Measurements from ENCODE around the gene TAS2R8. TPM values are rescaled to one million over a fixed set of nuclear protein-coding genes. Genes with fewer than 3 reads are reported as not detected.

Gene TAS2R8
- total RNA-seq, 1 experiment from 2014 or later: not detected

DNA sequence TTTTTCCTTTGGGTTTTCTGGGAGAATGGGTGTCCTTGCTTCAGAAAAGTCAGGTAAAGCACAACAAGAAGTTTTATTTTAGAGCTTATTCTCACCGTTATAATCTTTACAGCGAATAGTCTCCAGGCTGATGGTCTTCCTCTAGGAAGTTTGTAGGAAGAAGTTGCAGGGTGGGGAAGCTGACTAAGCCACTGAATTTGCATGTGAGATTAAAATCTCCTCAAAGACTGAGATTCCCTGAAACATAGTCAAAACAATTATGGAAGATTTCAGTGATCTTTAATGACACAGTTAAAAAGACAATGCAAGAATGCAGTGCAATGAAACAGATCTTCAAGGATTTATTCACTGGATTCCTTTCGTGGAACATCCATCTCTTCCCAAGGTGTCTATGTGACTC lies 17.9 kb upstream of the TAS2R8 start:
- no peak overlapping the region for H3K27ac ChIP-seq (ENCODE audit: low read depth, low read length)
- intact Hi-C loops (cut with micrococcal nuclease): no loop called here
- H3K4me2 ChIP-seq (ENCODE audit: low read length): no peak overlapping the region
- CTCF ChIA-PET: no interaction called here
- no TSS peak for BruUV-seq (replicated peaks)
- H4K20me1 ChIP-seq (ENCODE audit: insufficient read depth): no peaks in the 10 kb centered on the region
- no peaks in the 10 kb centered on the region for H3K9me3 ChIP-seq (ENCODE audit: control insufficient read depth in 1 of 2, insufficient read depth in 1 of 2, low read depth in 1 of 2, low read length in 2 of 2)
- ATAC-seq (no peak), DNase-seq (ENCODE audit: low read depth, low spot score) (no peak)
- no peaks in the 10 kb centered on the region for H3K27me3 ChIP-seq (ENCODE audit: insufficient read depth, low read length)
- H3K9ac ChIP-seq (ENCODE audit: low read length): no peak overlapping the region
- H2AFZ ChIP-seq (ENCODE audit: low read depth, low read length, poor library complexity, severe bottlenecking): no peak overlapping the region
- no peak for TF ChIP-seq SP1 (IDR thresholded peaks at IDR 0.05; ENCODE audit: low read depth)
- TF ChIP-seq, protein P1, sequence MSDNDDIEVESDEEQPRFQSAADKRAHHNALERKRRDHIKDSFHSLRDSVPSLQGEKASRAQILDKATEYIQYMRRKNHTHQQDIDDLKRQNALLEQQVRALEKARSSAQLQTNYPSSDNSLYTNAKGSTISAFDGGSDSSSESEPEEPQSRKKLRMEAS (IDR thresholded peaks at IDR 0.05): no peak
- TF ChIP-seq YY1 (IDR thresholded peaks at IDR 0.05; ENCODE audit: extremely low read depth, insufficient replicate concordance, low read depth, low read length): no peak
- no peak for TF ChIP-seq EGR1 (IDR thresholded peaks at IDR 0.05; ENCODE audit: low read depth)
- TF ChIP-seq EZH2phosphoT487 (IDR thresholded peaks at IDR 0.05; ENCODE audit: borderline replicate concordance): no peak
- no peak for TF ChIP-seq SIN3A (IDR thresholded peaks at IDR 0.05; ENCODE audit: low read depth)
- no peak for TF ChIP-seq ZFX (IDR thresholded peaks at IDR 0.05)
- TF ChIP-seq RAD21 (IDR thresholded peaks at IDR 0.05; ENCODE audit: low read depth): no peak
- no peak for TF ChIP-seq EZH2 (IDR thresholded peaks at IDR 0.05)
- TF ChIP-seq POLR2A (IDR thresholded peaks at IDR 0.05; ENCODE audit: borderline replicate concordance, extremely low read depth, insufficient read depth, insufficient read length): no peak
- TF ChIP-seq, protein P2, sequence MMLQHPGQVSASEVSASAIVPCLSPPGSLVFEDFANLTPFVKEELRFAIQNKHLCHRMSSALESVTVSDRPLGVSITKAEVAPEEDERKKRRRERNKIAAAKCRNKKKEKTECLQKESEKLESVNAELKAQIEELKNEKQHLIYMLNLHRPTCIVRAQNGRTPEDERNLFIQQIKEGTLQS (IDR thresholded peaks at IDR 0.05): no peak
- no peak for TF ChIP-seq ZNF274 (IDR thresholded peaks at IDR 0.05; ENCODE audit: low read depth, low read length)
- TF ChIP-seq FOSL1 (IDR thresholded peaks at IDR 0.05; ENCODE audit: low read depth): no peak
- TF ChIP-seq, protein P3, sequence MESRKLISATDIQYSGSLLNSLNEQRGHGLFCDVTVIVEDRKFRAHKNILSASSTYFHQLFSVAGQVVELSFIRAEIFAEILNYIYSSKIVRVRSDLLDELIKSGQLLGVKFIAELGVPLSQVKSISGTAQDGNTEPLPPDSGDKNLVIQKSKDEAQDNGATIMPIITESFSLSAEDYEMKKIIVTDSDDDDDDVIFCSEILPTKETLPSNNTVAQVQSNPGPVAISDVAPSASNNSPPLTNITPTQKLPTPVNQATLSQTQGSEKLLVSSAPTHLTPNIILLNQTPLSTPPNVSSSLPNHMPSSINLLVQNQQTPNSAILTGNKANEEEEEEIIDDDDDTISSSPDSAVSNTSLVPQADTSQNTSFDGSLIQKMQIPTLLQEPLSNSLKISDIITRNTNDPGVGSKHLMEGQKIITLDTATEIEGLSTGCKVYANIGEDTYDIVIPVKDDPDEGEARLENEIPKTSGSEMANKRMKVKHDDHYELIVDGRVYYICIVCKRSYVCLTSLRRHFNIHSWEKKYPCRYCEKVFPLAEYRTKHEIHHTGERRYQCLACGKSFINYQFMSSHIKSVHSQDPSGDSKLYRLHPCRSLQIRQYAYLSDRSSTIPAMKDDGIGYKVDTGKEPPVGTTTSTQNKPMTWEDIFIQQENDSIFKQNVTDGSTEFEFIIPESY (IDR thresholded peaks at IDR 0.05; ENCODE audit: extremely low read depth, insufficient replicate concordance, low read length): no peak
- TF ChIP-seq, protein P4, sequence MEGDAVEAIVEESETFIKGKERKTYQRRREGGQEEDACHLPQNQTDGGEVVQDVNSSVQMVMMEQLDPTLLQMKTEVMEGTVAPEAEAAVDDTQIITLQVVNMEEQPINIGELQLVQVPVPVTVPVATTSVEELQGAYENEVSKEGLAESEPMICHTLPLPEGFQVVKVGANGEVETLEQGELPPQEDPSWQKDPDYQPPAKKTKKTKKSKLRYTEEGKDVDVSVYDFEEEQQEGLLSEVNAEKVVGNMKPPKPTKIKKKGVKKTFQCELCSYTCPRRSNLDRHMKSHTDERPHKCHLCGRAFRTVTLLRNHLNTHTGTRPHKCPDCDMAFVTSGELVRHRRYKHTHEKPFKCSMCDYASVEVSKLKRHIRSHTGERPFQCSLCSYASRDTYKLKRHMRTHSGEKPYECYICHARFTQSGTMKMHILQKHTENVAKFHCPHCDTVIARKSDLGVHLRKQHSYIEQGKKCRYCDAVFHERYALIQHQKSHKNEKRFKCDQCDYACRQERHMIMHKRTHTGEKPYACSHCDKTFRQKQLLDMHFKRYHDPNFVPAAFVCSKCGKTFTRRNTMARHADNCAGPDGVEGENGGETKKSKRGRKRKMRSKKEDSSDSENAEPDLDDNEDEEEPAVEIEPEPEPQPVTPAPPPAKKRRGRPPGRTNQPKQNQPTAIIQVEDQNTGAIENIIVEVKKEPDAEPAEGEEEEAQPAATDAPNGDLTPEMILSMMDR (IDR thresholded peaks at IDR 0.05 in 2 of 3, conservative IDR thresholded peaks at IDR 0.05 in 1 of 3; ENCODE audit: borderline replicate concordance in 1 of 3, insufficient read depth in 1 of 3, low read depth in 2 of 3, low read length in 2 of 3): no peak
- TF ChIP-seq SRF (IDR thresholded peaks at IDR 0.05; ENCODE audit: low read depth): no peak
- TF ChIP-seq CBX3 (IDR thresholded peaks at IDR 0.05; ENCODE audit: low read depth): no peak
- TF ChIP-seq, protein P5, sequence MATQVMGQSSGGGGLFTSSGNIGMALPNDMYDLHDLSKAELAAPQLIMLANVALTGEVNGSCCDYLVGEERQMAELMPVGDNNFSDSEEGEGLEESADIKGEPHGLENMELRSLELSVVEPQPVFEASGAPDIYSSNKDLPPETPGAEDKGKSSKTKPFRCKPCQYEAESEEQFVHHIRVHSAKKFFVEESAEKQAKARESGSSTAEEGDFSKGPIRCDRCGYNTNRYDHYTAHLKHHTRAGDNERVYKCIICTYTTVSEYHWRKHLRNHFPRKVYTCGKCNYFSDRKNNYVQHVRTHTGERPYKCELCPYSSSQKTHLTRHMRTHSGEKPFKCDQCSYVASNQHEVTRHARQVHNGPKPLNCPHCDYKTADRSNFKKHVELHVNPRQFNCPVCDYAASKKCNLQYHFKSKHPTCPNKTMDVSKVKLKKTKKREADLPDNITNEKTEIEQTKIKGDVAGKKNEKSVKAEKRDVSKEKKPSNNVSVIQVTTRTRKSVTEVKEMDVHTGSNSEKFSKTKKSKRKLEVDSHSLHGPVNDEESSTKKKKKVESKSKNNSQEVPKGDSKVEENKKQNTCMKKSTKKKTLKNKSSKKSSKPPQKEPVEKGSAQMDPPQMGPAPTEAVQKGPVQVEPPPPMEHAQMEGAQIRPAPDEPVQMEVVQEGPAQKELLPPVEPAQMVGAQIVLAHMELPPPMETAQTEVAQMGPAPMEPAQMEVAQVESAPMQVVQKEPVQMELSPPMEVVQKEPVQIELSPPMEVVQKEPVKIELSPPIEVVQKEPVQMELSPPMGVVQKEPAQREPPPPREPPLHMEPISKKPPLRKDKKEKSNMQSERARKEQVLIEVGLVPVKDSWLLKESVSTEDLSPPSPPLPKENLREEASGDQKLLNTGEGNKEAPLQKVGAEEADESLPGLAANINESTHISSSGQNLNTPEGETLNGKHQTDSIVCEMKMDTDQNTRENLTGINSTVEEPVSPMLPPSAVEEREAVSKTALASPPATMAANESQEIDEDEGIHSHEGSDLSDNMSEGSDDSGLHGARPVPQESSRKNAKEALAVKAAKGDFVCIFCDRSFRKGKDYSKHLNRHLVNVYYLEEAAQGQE (IDR thresholded peaks at IDR 0.05; ENCODE audit: low read depth): no peak
- no peak for TF ChIP-seq TCF7L2 (IDR thresholded peaks at IDR 0.05; ENCODE audit: borderline replicate concordance, extremely low read depth, insufficient read depth, insufficient read length)
- TF ChIP-seq JUND (IDR thresholded peaks at IDR 0.05): no peak
- no peaks in the 10 kb centered on the region for H3K79me2 ChIP-seq (ENCODE audit: insufficient read depth, low read length)
- H3K9me2 ChIP-seq (ENCODE audit: insufficient read depth): no peaks in the 10 kb centered on the region
- RAD21 ChIA-PET (ENCODE audit: low non-redundant PET in 1 of 2, low total read pairs in 2 of 2, uncharacterized antibody in 2 of 2, unreplicated experiment in 2 of 2): no interaction called here
- H3K4me3 ChIP-seq (replicated peaks in 1 of 2; ENCODE audit: low read depth in 1 of 2, low read length in 2 of 2): no peak overlapping the region
- H3K36me3 ChIP-seq (ENCODE audit: control insufficient read depth in 1 of 2, insufficient read depth in 2 of 2, low read length in 2 of 2): no peaks in the 10 kb centered on the region
- POLR2A ChIA-PET: no interaction called here
- no peaks in the 10 kb centered on the region for H3K4me1 ChIP-seq (ENCODE audit: control insufficient read depth in 1 of 2, insufficient read depth in 2 of 2, low read length in 2 of 2)
